ENCODE measurements around the gene PBRM1.

PBRM1 gene

GRCh38 chr3:52697632-52697965 is 11.9 kb upstream of the PBRM1 start:
- Histone ChIP-seq H3K27me3 (ENCODE audit: insufficient read depth, low read length) (no peaks in the 10 kb centered on the region), H3K36me3 (ENCODE audit: insufficient read depth, low read length) (peaks cover 70% of the 10 kb centered on the region), H3K9ac (ENCODE audit: low read depth, low read length) (no peak overlapping the region), H3K4me3 (ENCODE audit: low read length) (no peak overlapping the region), H3K4me1 (ENCODE audit: insufficient read depth, low read length) (no peaks in the 10 kb centered on the region), H3K27ac (ENCODE audit: low read depth, low read length) (no peak overlapping the region), H3K9me3 (ENCODE audit: insufficient read depth, low read depth, low read length) (no peaks in the 10 kb centered on the region)
- 95% methylated on average over 4 of the region's 4 CpGs for WGBS

GRCh38 chr3:52696830-52697631 is 11.3 kb upstream of the PBRM1 start:
- no peak overlapping the region for H3K4me3 ChIP-seq (ENCODE audit: low read length)
- peaks cover 75% of the 10 kb centered on the region for H3K36me3 ChIP-seq (ENCODE audit: insufficient read depth, low read length)
- H3K27ac ChIP-seq (ENCODE audit: low read depth, low read length): no peak overlapping the region; the same call in 1 of the 2 replicates
- no peaks in the 10 kb centered on the region for H3K4me1 ChIP-seq (ENCODE audit: insufficient read depth, low read length)
- 97% methylated on average over 2 of the region's 2 CpGs for WGBS
- no peaks in the 10 kb centered on the region for H3K27me3 ChIP-seq (ENCODE audit: insufficient read depth, low read length)
- no peak overlapping the region for H3K9ac ChIP-seq (ENCODE audit: low read depth, low read length)
- no peaks in the 10 kb centered on the region for H3K9me3 ChIP-seq (ENCODE audit: insufficient read depth, low read depth, low read length)

- H3K36me3 ChIP-seq (ENCODE audit: insufficient read depth, low read length): peaks cover 85% of the 10 kb centered on the region
- WGBS: 92% methylated on average over 4 of the region's 4 CpGs
- no peak overlapping the region for H3K9ac ChIP-seq (ENCODE audit: low read depth, low read length)
These were observed 10.3 kb upstream of the PBRM1 start for GRCh38 chr3:52695798-52696671.

GRCh38 chr3:52694528-52695189 is 8.9 kb upstream of the PBRM1 start:
- H3K27ac ChIP-seq (ENCODE audit: low read depth, low read length): no peak overlapping the region
- no peaks in the 10 kb centered on the region for H3K27me3 ChIP-seq (ENCODE audit: insufficient read depth, low read length)
- no peaks in the 10 kb centered on the region for H3K9me3 ChIP-seq (ENCODE audit: insufficient read depth, low read depth, low read length)
- no peaks in the 10 kb centered on the region for H3K4me1 ChIP-seq (ENCODE audit: insufficient read depth, low read length)
- no peak overlapping the region for H3K4me3 ChIP-seq (ENCODE audit: low read length)
- H3K36me3 ChIP-seq (ENCODE audit: insufficient read depth, low read length): peaks cover 93% of the 10 kb centered on the region
- H3K9ac ChIP-seq (ENCODE audit: low read depth, low read length): no peak overlapping the region
- 89% methylated on average over 7 of the region's 7 CpGs for WGBS

More at GRCh38 chr3:52695798-52696671, 10.3 kb upstream of the PBRM1 start:
- H3K9me3 ChIP-seq (ENCODE audit: insufficient read depth, low read depth, low read length): no peaks in the 10 kb centered on the region
- H3K4me3 ChIP-seq (ENCODE audit: low read length): no peak overlapping the region
- H3K4me1 ChIP-seq (ENCODE audit: insufficient read depth, low read length): no peaks in the 10 kb centered on the region
- no peak overlapping the region for H3K27ac ChIP-seq (ENCODE audit: low read depth, low read length)
- H3K27me3 ChIP-seq (ENCODE audit: insufficient read depth, low read length): no peaks in the 10 kb centered on the region

GRCh38 chr3:52693071-52693470 is 7.4 kb upstream of the PBRM1 start:
- H3K9ac ChIP-seq (ENCODE audit: low read depth, low read length): no peak overlapping the region
- H3K9me3 ChIP-seq (ENCODE audit: insufficient read depth, low read depth, low read length): no peaks in the 10 kb centered on the region
- H3K36me3 ChIP-seq (ENCODE audit: insufficient read depth, low read length): peaks cover 99% of the 10 kb centered on the region
- H3K4me1 ChIP-seq (ENCODE audit: insufficient read depth, low read length): no peaks in the 10 kb centered on the region
- H3K27me3 ChIP-seq (ENCODE audit: insufficient read depth, low read length): no peaks in the 10 kb centered on the region
- H3K4me3 ChIP-seq (ENCODE audit: low read length): no peak overlapping the region
- H3K27ac ChIP-seq (ENCODE audit: low read depth, low read length): no peak overlapping the region

- H3K9ac ChIP-seq (ENCODE audit: low read depth, low read length): no peak overlapping the region
- 98% methylated on average over 2 of the region's 2 CpGs for WGBS
- H3K36me3 ChIP-seq (ENCODE audit: insufficient read depth, low read length): peaks cover 92% of the 10 kb centered on the region
- peaks cover 10% of the 10 kb centered on the region; the same call in 1 of the 2 replicates for H3K4me1 ChIP-seq (ENCODE audit: insufficient read depth, low read length)
- no peaks in the 10 kb centered on the region for H3K9me3 ChIP-seq (ENCODE audit: insufficient read depth, low read depth, low read length)
- no peak overlapping the region for H3K27ac ChIP-seq (ENCODE audit: low read depth, low read length)
- no peaks in the 10 kb centered on the region for H3K27me3 ChIP-seq (ENCODE audit: insufficient read depth, low read length)
- H3K4me3 ChIP-seq (ENCODE audit: low read length): no peak overlapping the region
These were observed 4.8 kb upstream of the PBRM1 start for GRCh38 chr3:52690560-52690959.

GRCh38 chr3:52689151-52689550 is 3.4 kb upstream of the PBRM1 start:
- Histone ChIP-seq H3K36me3 (ENCODE audit: insufficient read depth, low read length) (peaks cover 78% of the 10 kb centered on the region), H3K4me1 (ENCODE audit: insufficient read depth, low read length) (peaks cover 18% of the 10 kb centered on the region), H3K27ac (ENCODE audit: low read depth, low read length) (no peak overlapping the region), H3K4me3 (ENCODE audit: low read length) (no peak overlapping the region), H3K9ac (ENCODE audit: low read depth, low read length) (no peak overlapping the region), H3K27me3 (ENCODE audit: insufficient read depth, low read length) (no peaks in the 10 kb centered on the region), H3K9me3 (ENCODE audit: insufficient read depth, low read depth, low read length) (no peaks in the 10 kb centered on the region)
- WGBS: 97% methylated on average over 3 of the region's 3 CpGs

- H3K9ac ChIP-seq (ENCODE audit: low read depth, low read length): peak overlapping the region; percentile 99; the same call in 1 of the 2 replicates
- WGBS: 97% methylated on average over 6 of the region's 6 CpGs
- H3K9me3 ChIP-seq (ENCODE audit: insufficient read depth, low read depth, low read length): no peaks in the 10 kb centered on the region
- H3K4me1 ChIP-seq (ENCODE audit: insufficient read depth, low read length): peaks cover 19% of the 10 kb centered on the region
- H3K27ac ChIP-seq (ENCODE audit: low read depth, low read length): no peak overlapping the region
- peak overlapping the region; percentile 91; the same call in 1 of the 2 replicates for H3K4me3 ChIP-seq (ENCODE audit: low read length)
- H3K27me3 ChIP-seq (ENCODE audit: insufficient read depth, low read length): no peaks in the 10 kb centered on the region
- H3K36me3 ChIP-seq (ENCODE audit: insufficient read depth, low read length): peaks cover 70% of the 10 kb centered on the region
These were observed 2.6 kb upstream of the PBRM1 start for GRCh38 chr3:52688266-52688665.

GRCh38 chr3:52685285-52685708 is 416 bp downstream of the PBRM1 start:
- peak overlapping the region; percentile 91 for H3K4me3 ChIP-seq (ENCODE audit: low read length)
- H3K9me3 ChIP-seq (ENCODE audit: insufficient read depth, low read depth, low read length): no peaks in the 10 kb centered on the region
- H3K4me1 ChIP-seq (ENCODE audit: insufficient read depth, low read length): peaks cover 27% of the 10 kb centered on the region
- H3K27me3 ChIP-seq (ENCODE audit: insufficient read depth, low read length): no peaks in the 10 kb centered on the region
- WGBS: under 1% methylated on average over 41 of the region's 41 CpGs
- peaks cover 54% of the 10 kb centered on the region for H3K36me3 ChIP-seq (ENCODE audit: insufficient read depth, low read length)
- peak overlapping the region; percentile 99 for H3K9ac ChIP-seq (ENCODE audit: low read depth, low read length)
- peak overlapping the region; percentile 94 for H3K27ac ChIP-seq (ENCODE audit: low read depth, low read length)

- H3K4me3 ChIP-seq (ENCODE audit: low read length): peak overlapping the region; percentile 91
These were observed 1.5 kb downstream of the PBRM1 start for GRCh38 chr3:52684184-52684583.

GRCh38 chr3:52683611-52684010 is 2.1 kb downstream of the PBRM1 start:
- Histone ChIP-seq H3K27ac (ENCODE audit: low read depth, low read length) (no peak overlapping the region), H3K27me3 (ENCODE audit: insufficient read depth, low read length) (no peaks in the 10 kb centered on the region), H3K4me3 (ENCODE audit: low read length) (no peak overlapping the region), H3K36me3 (ENCODE audit: insufficient read depth, low read length) (peaks cover 54% of the 10 kb centered on the region), H3K9me3 (ENCODE audit: insufficient read depth, low read depth, low read length) (no peaks in the 10 kb centered on the region), H3K9ac (ENCODE audit: low read depth, low read length) (no peak overlapping the region), H3K4me1 (ENCODE audit: insufficient read depth, low read length) (peaks cover 27% of the 10 kb centered on the region)
- WGBS: 84% methylated on average over 6 of the region's 6 CpGs

More at GRCh38 chr3:52684184-52684583, 1.5 kb downstream of the PBRM1 start:
- Histone ChIP-seq H3K27me3 (ENCODE audit: insufficient read depth, low read length) (no peaks in the 10 kb centered on the region), H3K9ac (ENCODE audit: low read depth, low read length) (peak overlapping the region; percentile 99; the same call in 1 of the 2 replicates), H3K36me3 (ENCODE audit: insufficient read depth, low read length) (peaks cover 54% of the 10 kb centered on the region), H3K9me3 (ENCODE audit: insufficient read depth, low read depth, low read length) (no peaks in the 10 kb centered on the region), H3K27ac (ENCODE audit: low read depth, low read length) (no peak overlapping the region), H3K4me1 (ENCODE audit: insufficient read depth, low read length) (peaks cover 27% of the 10 kb centered on the region)
- WGBS: 81% methylated on average over 3 of the region's 5 CpGs
